GM12892 (cell line): Measurements from ENCODE around the gene FAM222B.

Experiments used
- DNase-seq: peaks from one replicate; pipeline ENCODE4 v3.0.0; 2011; ENCODE audit not compliant: insufficient read length
- FAIRE-seq: peaks from 2 replicates; lab custom pipeline; 2011; peaks lifted over from hg19 to GRCh38; lab: Jason Lieb, UNC
- POLR2A ChIP-seq: IDR thresholded peaks from 2 replicates; pipeline ENCODE4 v1.6.1; 2011; ENCODE audit warnings: low read depth, low read length, control low read depth
- POLR2AphosphoS5 ChIP-seq: IDR thresholded peaks from 2 replicates; pipeline ENCODE4 v1.6.1; 2011; ENCODE audit warnings: low read depth, low read length, control low read depth
- TAF1 ChIP-seq: IDR thresholded peaks from 2 replicates; pipeline ENCODE4 v1.6.1; 2011; ENCODE audit warnings: low read depth, mild to moderate bottlenecking, control low read depth, low read length, borderline replicate concordance

The FAM222B gene

GRCh38 chr17:28864991-28865849 lies 22.6 kb upstream of the FAM222B start:
- DNase-seq (no peak), FAIRE-seq (no peak)
- TF ChIP-seq POLR2A = no peak
- no peak for TF ChIP-seq POLR2AphosphoS5
- no peak for TF ChIP-seq TAF1

- DNase-seq (no peak), FAIRE-seq (no peak)
- TF ChIP-seq TAF1 = no peak
- no peak for TF ChIP-seq POLR2A
- no peak for TF ChIP-seq POLR2AphosphoS5
These were observed 21.4 kb upstream of the FAM222B start for GRCh38 chr17:28863953-28864352.

- TF ChIP-seq POLR2AphosphoS5 = no peak
- TF ChIP-seq POLR2A = no peak
- no peak for TF ChIP-seq TAF1
- no peak for FAIRE-seq
- DNase-seq = no peak
These were observed 20.0 kb upstream of the FAM222B start for GRCh38 chr17:28862561-28862960.

GRCh38 chr17:28861393-28862203 lies 19.0 kb upstream of the FAM222B start:
- TF ChIP-seq POLR2A = no peak
- no peak for TF ChIP-seq POLR2AphosphoS5
- no peak for TF ChIP-seq TAF1
- FAIRE-seq = no peak
- no peak for DNase-seq

GRCh38 chr17:28860363-28860808 lies 17.8 kb upstream of the FAM222B start:
- FAIRE-seq = no peak
- no peak for TF ChIP-seq POLR2A
- no peak for TF ChIP-seq POLR2AphosphoS5
- no peak for TF ChIP-seq TAF1

GRCh38 chr17:28858801-28859355 lies 16.3 kb upstream of the FAM222B start:
- TF ChIP-seq POLR2AphosphoS5 (no peak), TAF1 (no peak), POLR2A (no peak)
- no peak for DNase-seq
- no peak for FAIRE-seq

More at GRCh38 chr17:28860363-28860808, 17.8 kb upstream of the FAM222B start:
- DNase-seq = no peak

- FAIRE-seq (no peak), DNase-seq (no peak)
- no peak for TF ChIP-seq POLR2AphosphoS5
- TF ChIP-seq TAF1 = no peak
- TF ChIP-seq POLR2A = no peak
These were observed 15.6 kb upstream of the FAM222B start for GRCh38 chr17:28857905-28858800.

- no peak for FAIRE-seq
- TF ChIP-seq POLR2AphosphoS5 (no peak), TAF1 (no peak), POLR2A (no peak)
- DNase-seq = no peak
These were observed 13.5 kb upstream of the FAM222B start for GRCh38 chr17:28856028-28856574.

GRCh38 chr17:28855336-28855679 lies 12.7 kb upstream of the FAM222B start:
- no peak for FAIRE-seq
- TF ChIP-seq POLR2AphosphoS5 (no peak), TAF1 (no peak), POLR2A (no peak)
- no peak for DNase-seq

GRCh38 chr17:28854457-28855335 lies 12.1 kb upstream of the FAM222B start, which contains the start of gene ERAL1:
TSS of gene ERAL1 (plus strand) at chr17:28855016. CDS start at chr17:28855035, 19 bp downstream.
- DNase-seq (peak; percentile 91), FAIRE-seq (peak; percentile 96)
- TF ChIP-seq POLR2AphosphoS5 = peak; percentile 79
- TF ChIP-seq POLR2A = peak; percentile 88
- peak; percentile 92 for TF ChIP-seq TAF1
